Thoracic aorta (tissue), 2 donors: ENCODE results near the gene FAM151A. TPM values are rescaled to one million over a fixed set of nuclear protein-coding genes. Genes with fewer than 3 reads are reported as not detected.

Source experiments
- ATAC-seq: fragments of 150-250 bp; one replicate; pipeline ENCODE4 v1.8.0; 2017; ENCODE audit warnings: low read depth; ENCODE audit not compliant: insufficient number of reproducible peaks, low FRiP score
- DNase-seq: peaks from one replicate; pipeline ENCODE4 v3.0.0-alpha.2; 2020; ENCODE audit warnings: low spot score
- H3K27ac ChIP-seq, 2 donors: fragments of 200-600 bp; sonication (generic); 1 replicate in 1 of 2; 2 replicates in 1 of 2; pipeline ENCODE4 v1.5.1; 2016; ENCODE audit warnings: mild to moderate bottlenecking in 2 of 2, moderate library complexity in 2 of 2
- H3K27me3 ChIP-seq: fragments of 200-600 bp; sonication (generic); replicated peaks from 2 replicates; pipeline ENCODE4 v1.6.0; 2016; ENCODE audit warnings: mild to moderate bottlenecking; ENCODE audit not compliant: insufficient read depth
- H3K36me3 ChIP-seq: fragments of 200-600 bp; sonication (generic); one replicate; pipeline ENCODE4 v1.5.1; 2016
- H3K4me1 ChIP-seq, 2 donors: fragments of 200-600 bp; sonication (generic); 1 replicate in 1 of 2; 2 replicates in 1 of 2; pipeline versions ENCODE4 v1.5.1 to v1.6.0; 2016; ENCODE audit warnings: low read depth in 2 of 2, mild to moderate bottlenecking in 1 of 2; ENCODE audit not compliant: control insufficient read depth in 1 of 2
- H3K4me3 ChIP-seq: fragments of 200-600 bp; sonication (generic); 2 replicates; pipeline ENCODE4 v1.5.1; 2016; ENCODE audit warnings: mild to moderate bottlenecking
- H3K9me3 ChIP-seq: fragments of 200-600 bp; sonication (generic); 2 replicates; pipeline ENCODE4 v1.5.1; 2016
- CTCF ChIP-seq: fragments of 200-600 bp; sonication (generic); IDR thresholded peaks from one replicate; pipeline ENCODE4 v1.5.1; 2019; ENCODE audit warnings: antibody characterized with exemption
- total RNA-seq, 2 donors: library from RNA; depleted of rRNA; stranded (reverse); fragments of >200 nt; gene quantifications; one replicate each; pipeline versions ENCODE4 v1.1.0 to v1.2.3, GENCODE V29; 2016

The FAM151A gene
- total RNA-seq, 2 donors from 2014 or later = not detected

GRCh38 chr1:54594463-54594862 is 28.9 kb downstream of the FAM151A start:
- ATAC-seq = no peak
- no peak for DNase-seq
- TF ChIP-seq CTCF = no peak
- H3K4me1 ChIP-seq = no peaks in the 10 kb centered on the region
- H3K9me3 ChIP-seq = no peaks in the 10 kb centered on the region
- H3K36me3 ChIP-seq = peaks cover 25% of the 10 kb centered on the region
- no peak overlapping the region for H3K27ac ChIP-seq
- H3K4me3 ChIP-seq = no peak overlapping the region
- no peaks in the 10 kb centered on the region for H3K27me3 ChIP-seq

GRCh38 chr1:54593571-54594160 is 29.7 kb downstream of the FAM151A start:
- no peak for DNase-seq
- no peak for ATAC-seq
- TF ChIP-seq CTCF = no peak
- H3K27me3 ChIP-seq = no peaks in the 10 kb centered on the region
- H3K4me1 ChIP-seq = no peaks in the 10 kb centered on the region
- H3K36me3 ChIP-seq = peaks cover 22% of the 10 kb centered on the region
- H3K27ac ChIP-seq = no peak overlapping the region
- no peaks in the 10 kb centered on the region for H3K9me3 ChIP-seq
- H3K4me3 ChIP-seq = no peak overlapping the region

- no peak overlapping the region for H3K27ac ChIP-seq
- ATAC-seq (no peak), DNase-seq (no peak)
- H3K4me1 ChIP-seq = no peaks in the 10 kb centered on the region
- no peaks in the 10 kb centered on the region for H3K27me3 ChIP-seq
- peaks cover 17% of the 10 kb centered on the region for H3K36me3 ChIP-seq
- TF ChIP-seq CTCF = no peak
- H3K4me3 ChIP-seq = no peak overlapping the region
- no peaks in the 10 kb centered on the region for H3K9me3 ChIP-seq
These were observed 32.1 kb downstream of the FAM151A start for GRCh38 chr1:54591127-54591756.

GRCh38 chr1:54588377-54588776 is 34.9 kb downstream of the FAM151A start:
- no peak for TF ChIP-seq CTCF
- ATAC-seq = no peak
- H3K27ac ChIP-seq = no peak overlapping the region
- no peaks in the 10 kb centered on the region for H3K27me3 ChIP-seq
- no peaks in the 10 kb centered on the region for H3K36me3 ChIP-seq
- no peaks in the 10 kb centered on the region for H3K9me3 ChIP-seq
- no peak overlapping the region for H3K4me3 ChIP-seq
- H3K4me1 ChIP-seq = peaks cover 0 to 6% of the 10 kb centered on the region in 2 donors
- DNase-seq = no peak

GRCh38 chr1:54585181-54586066 is 37.9 kb downstream of the FAM151A start:
- ATAC-seq (no peak), DNase-seq (no peak)
- H3K4me1 ChIP-seq = peaks cover 12 to 34% of the 10 kb centered on the region in 2 donors
- H3K27ac ChIP-seq = no peak overlapping the region
- no peak overlapping the region for H3K4me3 ChIP-seq
- H3K27me3 ChIP-seq = no peaks in the 10 kb centered on the region
- no peaks in the 10 kb centered on the region for H3K36me3 ChIP-seq
- no peaks in the 10 kb centered on the region for H3K9me3 ChIP-seq
- TF ChIP-seq CTCF = no peak
